ENCODE data around the gene P2RX7.
A peak's percentile ranks its signal among the peaks of the same experiment; 100 is the strongest.

P2RX7 gene

DNA sequence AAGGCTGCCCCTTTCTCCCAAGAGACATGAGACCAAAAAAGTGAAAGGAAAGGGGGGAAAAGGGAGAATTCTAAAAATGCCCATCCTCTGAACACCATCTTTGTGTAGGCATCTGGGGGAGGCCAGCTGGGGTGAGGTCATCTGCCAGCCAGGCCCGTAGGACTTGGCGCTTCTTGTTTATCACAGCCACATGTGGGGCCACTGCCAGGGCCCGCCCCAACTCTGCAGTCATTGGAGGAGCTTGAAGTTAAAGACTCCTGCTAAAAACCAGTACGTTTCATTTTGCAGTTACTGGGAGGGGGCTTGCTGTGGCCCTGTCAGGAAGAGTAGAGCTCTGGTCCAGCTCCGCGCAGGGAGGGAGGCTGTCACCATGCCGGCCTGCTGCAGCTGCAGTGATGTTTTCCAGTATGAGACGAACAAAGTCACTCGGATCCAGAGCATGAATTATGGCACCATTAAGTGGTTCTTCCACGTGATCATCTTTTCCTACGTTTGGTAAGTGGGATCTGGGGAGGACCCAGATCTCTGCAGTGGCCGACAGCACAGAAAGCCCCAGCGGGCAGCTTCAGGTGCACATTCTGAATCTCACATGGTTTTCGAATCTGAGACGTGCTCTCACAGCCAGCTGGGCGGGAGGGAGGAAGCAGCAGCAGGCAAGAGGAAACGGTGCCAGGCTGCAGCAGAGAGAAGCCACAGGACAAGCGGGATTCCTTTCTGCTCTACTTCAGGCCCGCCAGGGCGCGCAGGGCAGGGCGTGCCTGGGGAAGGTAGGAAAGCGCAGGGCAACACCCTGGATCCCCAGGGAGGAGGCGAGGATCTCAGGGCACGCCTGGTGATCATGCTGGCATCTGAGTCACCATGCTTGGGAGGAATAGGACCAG lies at the start of gene P2RX7:
Gene P2RX7 (plus strand): TSS at position 276 of the 881 bp plus-strand sequence. CDS start 95 bp downstream, at position 371.
- DNase-seq: peak; percentile 7

DNA sequence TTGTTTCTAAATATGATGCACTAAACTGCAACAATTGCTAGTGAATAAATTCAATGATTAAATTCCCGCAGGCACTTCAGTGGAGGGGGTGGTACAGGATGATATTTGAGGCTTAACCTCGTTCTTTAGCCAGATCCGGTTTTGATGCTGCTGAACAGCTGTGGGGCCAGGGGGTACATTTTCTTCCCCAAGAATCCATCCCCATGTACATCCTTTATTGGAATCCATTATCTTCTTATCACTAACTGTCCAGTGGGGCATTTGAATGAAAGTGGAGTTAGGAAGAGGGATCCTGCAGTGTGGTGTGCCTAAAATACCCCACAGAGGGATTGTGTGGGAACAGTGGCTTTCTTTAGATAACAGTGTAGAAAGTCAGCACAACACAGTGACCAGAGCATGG lies 48.4 kb upstream of the P2RX7 start:
- no peak for DNase-seq

DNA sequence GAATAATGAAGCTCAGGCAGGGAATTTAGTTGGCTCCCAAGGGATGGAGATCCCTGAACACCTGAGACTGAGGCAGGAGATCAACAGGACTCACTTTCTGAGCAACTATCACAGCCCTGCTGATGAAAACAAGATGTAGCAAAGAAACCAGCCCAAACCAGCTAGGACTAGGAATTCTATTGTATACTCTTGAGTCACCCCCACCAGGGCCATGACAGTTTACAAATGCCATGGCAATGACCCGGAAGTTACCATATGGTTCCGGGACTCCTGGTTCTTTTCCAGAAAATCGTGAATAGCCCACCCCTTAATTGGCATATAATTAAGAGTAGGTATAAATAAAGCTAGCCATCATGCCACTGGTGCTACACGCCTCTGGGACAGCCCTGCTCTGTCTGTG lies 47.6 kb upstream of the P2RX7 start:
- no peak for DNase-seq

DNA sequence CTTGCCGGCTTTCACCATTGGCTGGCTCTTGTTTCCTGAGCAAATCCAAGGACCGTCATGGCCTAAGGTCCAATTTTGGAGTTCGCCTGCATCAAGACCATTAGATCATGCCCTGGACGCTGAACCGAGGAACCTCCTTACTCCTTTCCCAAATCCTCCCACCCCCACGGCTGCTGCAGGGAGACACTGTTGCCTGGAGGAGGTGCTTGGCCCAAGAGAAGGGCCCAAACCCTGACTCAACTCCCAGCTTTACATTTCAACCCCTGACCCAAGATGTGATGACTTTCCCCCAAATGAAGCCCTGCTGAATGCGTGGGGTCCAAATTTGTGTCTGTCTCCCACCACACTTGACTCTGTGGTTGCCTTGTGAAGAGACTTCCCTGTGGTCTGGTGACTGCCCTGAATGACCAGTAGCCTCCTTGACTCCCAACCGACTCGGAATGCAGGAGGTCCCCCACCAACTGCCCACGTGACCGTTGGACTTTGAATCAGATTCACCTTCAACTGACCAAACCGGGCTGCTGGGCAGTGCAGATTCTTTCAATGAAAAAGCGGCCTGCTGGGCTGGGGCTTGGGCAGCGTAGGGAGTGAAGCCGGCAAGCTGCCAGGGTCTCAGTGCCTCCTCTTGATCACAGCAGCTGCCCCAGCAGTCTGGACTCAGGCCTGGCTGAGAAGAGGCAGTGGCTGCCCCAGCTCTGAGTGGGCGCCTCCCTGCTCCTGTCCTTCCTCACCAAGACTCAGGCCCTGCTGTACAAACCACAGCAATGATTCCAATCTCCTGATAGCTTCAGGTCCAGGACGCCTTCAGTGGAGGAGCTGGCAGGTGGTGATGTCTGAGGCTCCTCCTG lies 46.9 kb upstream of the P2RX7 start:
- no peak for DNase-seq

DNA sequence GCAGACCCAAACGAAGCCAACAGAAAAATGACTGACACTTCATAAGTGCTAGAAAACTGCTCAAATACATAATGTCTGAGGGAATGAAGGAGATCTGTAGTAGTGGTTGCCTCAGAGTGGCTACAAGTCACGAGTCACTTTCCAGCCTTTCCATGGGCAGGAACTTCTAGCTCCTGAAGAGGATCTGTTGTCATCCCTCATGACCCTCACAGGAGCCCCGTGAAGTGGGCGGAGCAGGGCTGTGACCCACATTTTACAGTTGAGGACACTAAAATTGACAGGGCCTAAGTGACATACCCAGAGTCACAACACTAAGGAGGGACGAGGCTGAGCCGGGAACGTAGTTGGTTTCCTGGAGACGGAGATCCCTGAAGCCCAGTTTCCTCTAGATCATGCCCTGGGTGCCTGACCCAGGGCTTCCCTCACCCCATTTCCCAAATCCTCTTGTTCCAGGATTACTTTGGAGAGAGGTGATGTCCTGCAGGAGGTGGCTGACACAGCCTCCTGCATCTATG lies 45.8 kb upstream of the P2RX7 start:
- no peak for DNase-seq

DNA sequence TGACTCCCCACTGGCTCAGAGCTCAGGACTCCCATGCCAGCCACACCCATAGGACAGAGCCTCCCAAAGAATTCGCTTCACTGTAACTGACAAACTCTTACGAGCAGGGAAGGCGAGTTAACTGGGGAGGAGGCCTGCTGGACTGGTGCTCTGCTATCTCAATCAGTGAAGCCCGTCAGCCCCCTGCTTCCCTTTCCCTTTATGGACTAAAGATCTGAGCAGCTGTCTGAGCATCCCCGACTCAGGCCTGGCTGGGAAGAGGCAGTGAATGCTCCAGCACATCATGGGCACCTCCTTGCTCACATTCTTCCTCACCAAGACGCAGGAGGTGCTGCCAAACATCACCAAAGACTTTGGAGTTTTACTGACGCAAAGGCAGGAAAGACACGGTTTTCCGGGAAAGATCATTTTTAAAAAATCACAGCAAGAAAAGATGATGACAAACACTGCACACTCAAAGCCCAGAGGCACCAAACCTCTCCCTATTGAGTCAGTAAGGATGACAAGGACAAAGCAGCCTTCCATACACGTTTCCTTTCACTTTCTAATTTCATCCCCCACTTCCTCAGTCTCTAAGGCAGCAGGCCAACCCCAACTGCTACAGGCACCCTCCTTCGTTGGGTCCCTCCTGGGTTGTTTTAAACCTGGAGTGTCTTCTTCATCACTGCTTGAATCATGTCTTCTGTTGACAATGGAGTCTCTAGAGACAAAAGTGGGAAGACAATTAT lies 45.0 kb upstream of the P2RX7 start:
- no peak for DNase-seq

DNA sequence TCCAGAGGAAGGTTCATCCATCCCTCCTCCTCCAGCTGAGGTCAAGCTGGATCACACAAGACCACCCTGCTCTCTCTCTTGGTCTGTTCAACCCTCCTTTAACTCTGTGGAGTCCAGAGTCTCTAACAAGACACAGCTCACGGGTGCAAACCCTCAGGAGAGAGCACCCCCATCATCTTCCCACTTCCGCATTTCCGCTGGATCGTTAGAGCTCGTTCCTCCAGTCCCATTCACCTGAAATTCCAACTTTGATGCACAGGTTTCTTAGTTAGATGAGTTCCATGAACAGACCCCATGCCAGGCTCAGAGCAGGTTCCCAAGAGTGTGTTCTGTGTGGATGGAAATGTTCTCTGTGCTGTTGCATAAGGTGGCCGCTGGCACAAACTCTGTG lies 44.5 kb upstream of the P2RX7 start:
- no peak for DNase-seq

DNA sequence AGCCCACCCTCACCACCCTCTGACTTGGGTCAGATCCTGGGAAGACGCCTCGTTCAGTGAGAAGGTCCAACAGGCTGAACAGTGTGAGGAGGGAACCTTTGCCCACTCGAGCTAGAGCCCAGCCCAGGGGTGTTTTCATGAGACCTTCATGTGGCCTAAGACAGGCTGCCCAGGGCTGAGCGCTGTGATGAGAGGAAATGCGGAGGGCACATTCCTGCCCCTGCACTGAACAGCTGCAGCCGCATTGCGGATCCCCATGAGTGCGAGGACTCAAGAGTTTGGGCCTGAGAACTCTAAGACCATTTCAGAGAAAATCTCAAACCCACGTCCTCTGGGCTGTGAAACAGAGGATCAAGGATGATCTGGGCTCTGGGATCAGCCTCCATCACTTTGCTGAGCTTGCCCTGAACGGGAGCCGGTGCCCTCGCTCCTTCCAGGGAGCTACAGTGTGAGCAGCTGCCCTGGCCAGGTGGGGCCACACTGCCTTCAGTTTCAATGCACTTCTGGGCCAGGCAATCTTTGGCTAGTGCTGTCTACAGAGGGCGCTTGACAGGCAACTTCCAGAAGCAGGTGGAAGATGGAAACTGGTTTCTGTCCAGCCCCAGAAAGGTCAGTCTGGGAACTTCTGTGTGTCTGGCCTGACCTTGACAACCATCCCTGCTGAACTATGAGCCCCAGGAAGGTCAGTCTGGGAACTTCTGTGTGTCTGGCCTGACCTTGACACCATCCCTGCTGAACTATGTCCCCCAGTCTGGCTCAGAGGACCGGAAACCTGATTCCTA lies 43.5 kb upstream of the P2RX7 start:
- no peak for DNase-seq

DNA sequence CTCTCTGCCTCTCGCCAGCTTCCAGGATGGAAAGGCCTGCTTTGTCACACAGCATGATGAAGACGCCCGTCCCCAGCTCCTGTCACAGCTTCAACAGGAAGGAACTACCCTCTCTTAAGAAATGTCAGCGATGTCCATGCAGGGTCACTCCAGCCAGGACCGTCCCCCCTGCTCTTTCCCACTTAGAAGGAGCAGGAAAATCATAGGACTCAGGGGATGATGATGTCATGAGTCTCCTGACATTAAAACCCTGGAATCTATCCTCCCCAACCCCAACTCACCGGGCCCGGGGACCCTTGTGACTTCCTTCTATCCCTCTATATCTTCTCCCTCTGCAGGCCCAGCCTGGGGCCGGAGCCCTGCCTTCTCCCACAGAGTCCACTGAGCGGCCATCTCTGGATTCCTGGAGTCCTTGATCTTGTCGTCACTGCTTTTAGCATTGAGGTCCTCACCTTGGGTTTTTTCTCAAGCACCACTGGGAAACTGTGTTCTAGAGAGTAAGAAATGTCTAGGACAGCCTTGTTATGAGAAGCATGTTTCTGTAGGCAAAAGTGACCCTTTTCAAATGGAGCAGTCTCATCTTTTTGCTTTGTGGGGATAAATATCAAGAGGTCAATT lies 42.8 kb upstream of the P2RX7 start:
- no peak for DNase-seq

DNA sequence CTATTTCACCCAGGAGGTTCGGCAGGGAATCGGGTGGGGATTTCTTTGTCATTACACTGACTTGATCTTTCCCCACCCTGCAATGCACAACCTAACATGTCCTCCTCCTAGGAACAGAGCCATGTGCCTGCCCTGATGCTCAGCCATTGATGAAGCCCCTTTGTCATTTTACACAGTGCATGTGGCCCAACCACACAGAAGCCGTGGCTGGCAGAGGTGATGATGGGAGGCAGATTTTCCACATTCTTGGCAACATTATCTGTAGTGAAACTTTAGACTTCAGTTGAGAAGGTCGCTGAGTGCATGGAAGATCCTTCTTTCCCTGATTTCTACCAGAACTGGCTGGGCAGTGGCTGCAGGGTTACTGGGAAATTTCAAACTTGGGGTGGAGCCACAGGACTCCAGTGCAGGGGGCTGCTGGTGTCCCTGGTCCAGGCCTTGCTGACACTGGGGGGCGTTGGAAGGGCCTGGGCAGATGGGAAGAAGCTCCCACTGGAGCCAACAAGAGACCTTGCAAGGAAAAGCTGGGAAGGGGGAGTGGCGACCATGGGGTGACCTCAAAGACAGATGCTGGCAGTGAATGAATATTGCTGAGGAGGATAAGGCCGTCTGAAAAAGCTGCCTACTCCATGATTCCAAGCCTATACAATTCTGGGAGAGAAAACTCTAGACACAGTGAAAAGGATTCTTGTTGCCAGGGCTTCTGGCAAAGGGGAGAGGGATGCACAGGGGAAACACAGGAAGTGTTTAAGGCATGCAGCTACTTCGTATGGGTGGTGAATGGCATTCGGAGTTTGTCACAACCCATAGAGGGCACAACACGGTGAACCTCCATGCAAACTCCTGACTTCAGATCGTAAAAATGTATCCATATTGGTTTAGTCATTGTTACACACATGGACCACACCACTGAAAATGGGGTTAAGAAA lies 41.8 kb upstream of the P2RX7 start:
- no peak for DNase-seq

DNA sequence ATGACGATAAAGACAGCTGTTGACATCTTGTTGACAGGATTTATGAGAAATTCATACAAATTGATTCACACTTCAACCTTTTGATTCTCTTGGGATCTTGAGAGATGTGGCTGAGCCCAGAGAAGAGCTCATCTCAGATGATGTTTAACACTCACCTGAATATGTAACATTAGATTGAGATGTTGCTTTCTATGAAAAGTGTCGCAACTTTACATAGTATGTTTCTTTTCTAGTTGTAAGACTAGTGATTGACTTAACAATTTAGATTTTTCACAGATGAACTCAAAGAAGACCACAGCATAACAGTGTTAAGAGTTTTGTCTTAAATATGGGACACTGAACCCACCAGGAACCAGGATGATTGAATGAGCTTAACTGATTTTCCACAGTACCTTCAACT lies 40.6 kb upstream of the P2RX7 start:
- no peak for DNase-seq

DNA sequence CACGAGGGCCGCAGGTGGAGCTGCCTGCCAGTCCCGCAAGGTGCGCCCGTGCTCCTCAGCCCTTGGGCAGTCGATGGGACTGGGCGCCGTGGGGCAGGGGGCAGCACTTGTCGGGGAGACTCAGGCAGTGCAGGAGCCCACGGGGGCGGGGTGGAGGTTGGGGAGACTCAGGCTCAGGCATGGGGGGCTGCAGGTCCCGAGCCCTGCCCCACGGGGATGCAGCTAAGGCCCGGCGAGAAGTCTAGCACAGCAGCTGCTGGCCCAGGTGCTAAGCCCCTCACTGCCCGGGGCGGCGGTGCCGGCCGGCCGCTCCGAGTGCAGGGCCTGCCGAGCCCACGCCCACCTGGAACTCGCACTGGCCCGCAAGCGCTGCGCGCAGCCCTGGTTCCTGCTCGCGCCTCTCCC lies 39.2 kb upstream of the P2RX7 start:
- no peak for DNase-seq

DNA sequence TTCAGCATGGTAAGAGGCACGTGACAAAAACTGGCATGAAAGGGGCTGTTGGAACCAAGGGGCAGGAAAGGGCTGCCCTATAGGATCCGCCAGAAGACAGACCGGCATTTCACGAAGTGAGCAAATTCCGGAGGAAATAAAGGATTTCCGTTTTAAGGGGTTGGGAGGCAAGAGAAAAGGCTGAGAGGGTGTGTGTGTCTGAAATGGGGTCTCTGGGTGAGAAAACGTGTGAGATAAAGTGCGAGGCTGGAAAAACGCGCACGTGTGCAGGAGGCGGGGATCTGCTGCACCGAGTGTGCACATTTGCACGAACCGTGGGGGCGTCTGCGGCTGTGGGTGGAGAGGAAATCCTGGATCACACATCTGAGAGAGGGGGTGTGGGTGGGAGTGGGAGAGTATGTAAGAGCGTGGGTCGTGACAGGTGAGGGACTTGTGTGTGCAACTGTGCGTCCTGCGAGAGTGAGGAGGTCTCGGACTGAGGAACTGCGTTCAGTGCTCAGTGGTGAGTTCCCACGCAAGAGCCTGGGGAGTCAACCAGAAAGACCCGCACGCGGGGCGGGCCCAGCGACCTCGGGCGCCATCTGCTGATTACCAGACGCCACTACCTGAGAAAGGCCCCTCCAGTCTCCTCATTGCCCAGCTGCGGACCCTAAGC lies 37.0 kb upstream of the P2RX7 start:
- DNase-seq: peak; percentile 57

DNA sequence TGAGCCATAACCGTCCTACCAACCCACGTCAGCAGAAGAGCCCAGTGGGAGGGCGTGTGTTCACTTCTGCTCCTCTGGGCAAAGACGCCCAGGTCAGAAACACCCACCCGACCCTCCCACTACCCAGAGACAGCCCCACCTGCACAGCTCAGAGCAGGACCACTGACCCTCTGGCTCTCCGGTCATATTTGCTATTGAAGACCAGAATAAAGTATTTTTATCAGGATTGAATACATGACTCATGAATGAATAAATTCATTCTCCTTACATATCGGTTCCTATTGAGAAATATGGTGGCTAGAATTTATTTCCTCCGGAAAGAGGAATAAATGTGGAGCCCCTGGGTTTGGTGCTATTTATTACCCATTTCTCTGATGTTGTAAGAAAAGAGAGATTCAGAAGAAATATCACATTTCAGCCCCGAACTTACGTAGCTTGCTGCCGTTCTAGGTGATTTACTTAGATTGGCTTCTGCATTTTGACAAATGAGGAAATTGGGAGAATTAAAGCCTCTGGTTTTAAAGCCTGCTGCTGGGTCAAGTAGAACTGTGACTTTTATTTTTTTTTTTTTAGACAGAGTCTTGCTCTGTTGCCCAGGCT lies 36.4 kb upstream of the P2RX7 start:
- no peak for DNase-seq

DNA sequence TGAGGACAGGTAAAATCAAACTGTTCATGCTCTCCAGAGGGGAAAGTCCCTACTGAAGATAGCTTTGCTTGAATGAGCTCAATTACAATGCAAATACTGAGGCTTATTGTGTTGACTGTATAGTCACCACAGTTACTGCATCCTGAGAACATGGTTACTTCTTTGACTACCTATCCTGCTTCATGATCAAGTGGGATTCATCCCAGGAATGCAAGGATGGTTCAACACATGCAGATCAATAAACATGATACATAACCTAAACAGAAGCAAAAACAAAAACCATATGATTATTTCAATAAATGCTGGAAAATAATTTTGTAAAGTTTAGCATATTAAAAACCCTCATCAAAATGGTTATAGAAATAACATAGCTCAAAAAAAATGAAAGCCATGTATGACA lies 32.9 kb upstream of the P2RX7 start:
- no peak for DNase-seq

DNA sequence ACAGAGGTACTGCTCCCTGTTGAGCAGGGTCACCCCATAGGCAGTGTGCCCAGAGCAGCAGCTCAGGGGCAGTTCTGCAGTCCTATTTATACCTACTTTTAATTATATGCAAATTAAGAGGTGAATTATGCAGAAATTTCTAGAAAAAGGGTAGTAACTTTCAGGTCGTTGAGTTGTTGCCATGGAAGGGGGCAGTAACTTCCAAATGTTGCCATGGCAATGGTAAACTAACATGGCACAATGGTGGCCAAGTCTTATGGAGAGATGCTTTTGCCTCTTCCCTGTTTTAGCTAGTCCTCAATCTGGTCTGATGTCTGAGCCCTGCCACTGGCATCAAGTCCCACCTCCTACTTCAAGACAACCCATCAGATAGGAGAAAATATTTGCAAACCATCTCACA lies 30.4 kb upstream of the P2RX7 start:
- DNase-seq: no peak

DNA sequence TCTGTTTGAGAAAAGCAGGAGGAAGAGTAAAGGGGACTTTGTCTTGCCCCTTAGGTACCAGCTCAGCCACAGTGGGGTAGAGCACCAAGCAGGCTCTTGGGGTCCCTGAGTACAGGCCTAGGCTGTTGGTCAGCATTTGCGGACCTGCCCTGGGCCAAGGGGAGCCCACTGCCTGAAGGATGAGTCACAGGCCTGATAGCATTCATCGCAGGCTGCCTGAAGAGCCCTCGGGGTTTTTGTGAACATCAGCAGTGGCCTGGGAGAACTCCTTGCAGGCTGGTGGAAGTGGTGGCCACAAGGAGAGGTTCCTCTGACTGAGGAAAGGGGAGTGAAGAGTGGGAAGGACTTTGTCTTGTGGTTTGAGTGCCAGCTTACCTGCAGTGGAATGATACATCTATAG lies 25.0 kb upstream of the P2RX7 start:
- no peak for DNase-seq

DNA sequence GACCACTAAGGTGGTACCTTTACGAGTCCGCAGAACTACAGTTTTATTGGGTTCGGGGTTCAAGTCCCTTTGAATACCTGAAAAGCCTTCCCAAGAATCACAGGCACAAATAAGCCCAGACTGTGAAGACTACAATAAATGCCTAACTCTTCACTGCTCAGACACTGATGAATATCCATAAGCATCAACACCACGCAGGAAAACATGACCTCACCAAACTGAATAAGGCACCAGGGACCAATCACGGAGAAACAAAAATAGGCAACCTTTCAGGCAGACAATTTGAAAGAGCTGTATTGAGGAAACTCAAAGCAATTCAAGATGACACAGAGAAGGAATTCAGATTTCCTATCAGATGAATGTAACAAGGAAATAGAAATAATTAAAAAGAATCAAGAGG lies 24.2 kb upstream of the P2RX7 start:
- DNase-seq: no peak

DNA sequence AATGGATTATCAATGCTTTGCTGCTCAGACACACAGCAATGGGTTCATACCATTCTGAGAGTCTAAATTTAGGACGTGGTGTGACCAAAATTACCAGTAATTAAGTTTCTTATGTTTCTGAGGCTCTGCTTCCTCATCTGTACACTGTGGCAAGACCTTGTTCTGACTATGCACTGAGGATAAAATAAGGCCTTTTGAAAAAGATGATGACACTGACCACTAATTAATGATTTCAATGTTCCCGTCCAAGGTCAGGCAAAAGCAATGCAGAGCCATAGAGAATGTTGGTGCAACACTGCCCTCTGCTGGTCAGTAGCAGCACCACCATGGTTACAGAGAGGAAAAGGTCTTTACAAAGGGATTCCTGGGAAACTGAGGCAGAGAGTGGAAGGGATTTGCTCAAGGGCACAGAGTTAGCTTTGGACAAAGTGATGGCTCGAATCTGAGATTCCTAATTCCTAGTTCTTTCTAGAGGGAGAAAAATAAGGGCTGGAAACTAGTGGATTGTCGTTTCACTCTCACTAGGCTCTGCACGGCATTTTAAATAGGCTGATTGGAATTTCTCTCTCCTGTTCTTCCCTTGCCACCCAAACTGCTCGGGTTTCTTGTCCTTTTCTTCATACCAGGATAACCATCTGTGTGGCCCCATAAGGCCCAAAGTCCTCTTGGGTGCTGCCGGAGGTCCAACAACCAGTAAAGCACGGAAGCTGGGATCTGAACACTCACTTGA lies 22.3 kb upstream of the P2RX7 start:
- no peak for DNase-seq

Measured in NCI-H526 treated with DMSO at 0.1 percent for 48 hours (cell line).